GM19035 (cell line): Measurements from ENCODE around the gene NDUFS3.
"Not testable (repeated sequence)": the region's sequence is repeated elsewhere in the genome, so short reads cannot be mapped to it uniquely, and the experiment has no call there.

Experiments used
- ATAC-seq: cut with Tn5 transposase; IDR thresholded peaks from one replicate; pipeline ENCODE4 v1.9.1; 2021; ENCODE audit not compliant: unreplicated experiment

Gene NDUFS3

GRCh38 chr11:47578524-47579494 lies at the start of gene NDUFS3, which contains the start of gene KBTBD4:
Gene NDUFS3 (plus strand): TSS chr11:47579074. CDS start chr11:47579092, 18 bp downstream.
Gene KBTBD4 (minus strand): TSS chr11:47578970. CDS start chr11:47578951, 19 bp downstream.
- peak; percentile 95 for ATAC-seq

- ATAC-seq: no peak
These were observed 48.9 kb upstream of the NDUFS3 start for GRCh38 chr11:47529951-47530350.

GRCh38 chr11:47530721-47531120 lies 48.2 kb upstream of the NDUFS3 start:
- not testable (repeated sequence) for ATAC-seq

- no peak for ATAC-seq
These were observed 47.2 kb upstream of the NDUFS3 start for GRCh38 chr11:47531666-47532065.

- no peak for ATAC-seq
These were observed 46.2 kb upstream of the NDUFS3 start for GRCh38 chr11:47532597-47533213.

GRCh38 chr11:47533690-47534151 lies 45.2 kb upstream of the NDUFS3 start:
- no peak for ATAC-seq

- no peak for ATAC-seq
These were observed 44.1 kb upstream of the NDUFS3 start for GRCh38 chr11:47534704-47535251.

- ATAC-seq: no peak
These were observed 42.0 kb upstream of the NDUFS3 start for GRCh38 chr11:47536915-47537314.

- ATAC-seq: no peak
These were observed 39.9 kb upstream of the NDUFS3 start for GRCh38 chr11:47538741-47539565.

GRCh38 chr11:47539681-47540039 lies 39.2 kb upstream of the NDUFS3 start:
- no peak for ATAC-seq

- ATAC-seq: no peak
These were observed 37.8 kb upstream of the NDUFS3 start for GRCh38 chr11:47541070-47541469.

- ATAC-seq: no peak
These were observed 33.6 kb upstream of the NDUFS3 start for GRCh38 chr11:47545298-47545697.

- ATAC-seq: not testable (repeated sequence)
These were observed 32.6 kb upstream of the NDUFS3 start for GRCh38 chr11:47546274-47546673.

GRCh38 chr11:47550288-47551047 lies 28.4 kb upstream of the NDUFS3 start:
- ATAC-seq: no peak

GRCh38 chr11:47551086-47551485 lies 27.8 kb upstream of the NDUFS3 start:
- no peak for ATAC-seq

GRCh38 chr11:47552056-47552565 lies 26.8 kb upstream of the NDUFS3 start:
- ATAC-seq: peak; percentile 12

GRCh38 chr11:47552566-47553405 lies 26.1 kb upstream of the NDUFS3 start, which contains the start of gene CELF1:
Gene CELF1 (minus strand): TSS chr11:47553132. CDS start chr11:47499523, 53,609 bp downstream.
- ATAC-seq: peak; percentile 92

- ATAC-seq: peak; percentile 25
These were observed 25.5 kb upstream of the NDUFS3 start for GRCh38 chr11:47553406-47553743.

GRCh38 chr11:47557004-47557403 lies 21.9 kb upstream of the NDUFS3 start:
- ATAC-seq: not testable (repeated sequence)
